HG03521 (cell line): ENCODE results near the gene SLC9B2.
"Not testable (repeated sequence)": the region's sequence is repeated elsewhere in the genome, so short reads cannot be mapped to it uniquely, and the experiment has no call there.

Experiments used
- ATAC-seq: cut with Tn5 transposase; IDR thresholded peaks from one replicate; pipeline ENCODE4 v1.9.1; 2021; ENCODE audit warnings: mild to moderate bottlenecking, moderate library complexity; ENCODE audit not compliant: unreplicated experiment

The SLC9B2 gene

DNA sequence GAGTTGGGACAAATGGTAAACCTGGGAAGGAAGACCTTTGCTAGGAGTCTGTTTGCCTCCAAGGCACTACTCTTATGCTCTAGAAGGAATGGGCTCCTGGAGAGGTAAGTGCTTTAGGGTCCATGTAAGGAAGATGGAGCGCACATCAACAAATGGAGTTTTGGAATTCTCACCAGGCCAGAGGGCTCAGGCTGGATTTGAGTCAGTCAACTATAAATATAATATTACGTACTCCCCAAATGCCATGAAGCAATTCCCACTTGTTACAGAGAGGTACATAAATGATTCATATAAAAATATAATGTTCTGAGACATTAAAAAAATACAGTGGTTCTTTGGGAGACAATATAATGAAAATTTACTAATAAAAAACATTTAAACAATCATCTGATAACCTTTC is 55.4 kb downstream of the SLC9B2 start:
- no peak for ATAC-seq

DNA sequence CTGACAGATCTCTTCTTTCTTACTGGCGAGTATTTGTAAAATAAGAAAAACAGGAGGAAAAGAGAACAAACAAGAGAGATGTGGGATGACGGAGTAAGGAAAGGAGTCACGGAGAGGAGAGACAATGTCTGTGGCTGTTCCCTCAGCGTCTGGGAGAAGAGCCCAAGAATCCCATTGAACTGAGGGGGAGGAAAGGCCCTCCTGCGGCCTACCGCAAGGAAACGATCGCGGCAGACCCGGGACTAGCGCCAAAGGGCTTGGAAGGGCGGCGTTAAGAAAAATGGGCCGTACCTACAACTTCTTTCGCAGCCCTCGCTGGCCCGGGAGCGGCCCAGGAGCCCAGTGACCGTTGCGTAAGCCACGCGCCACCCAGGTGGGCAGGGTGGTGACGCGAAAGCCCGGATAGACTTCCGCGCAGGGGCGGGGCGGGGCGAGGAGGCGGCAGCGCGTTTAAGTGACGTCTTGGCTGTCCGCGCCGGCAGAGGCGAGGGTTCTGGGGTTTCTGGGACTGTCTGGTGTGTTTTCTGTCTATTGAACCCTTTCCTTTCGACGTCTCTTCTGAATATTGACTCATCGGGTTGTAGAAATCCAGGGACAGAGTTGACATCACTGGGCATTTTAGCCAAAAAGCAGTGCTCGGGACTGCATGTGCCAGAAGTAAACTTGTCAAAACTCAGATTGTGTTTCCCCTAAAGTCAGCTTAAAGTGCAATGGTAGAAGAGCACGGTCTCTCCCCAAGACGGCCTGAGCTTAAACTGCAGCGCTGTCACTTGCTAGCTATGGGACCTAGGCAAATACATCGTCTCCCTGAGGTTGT is 57.0 kb downstream of the SLC9B2 start, which contains the start of gene SLC9B1:
Gene SLC9B1, minus strand, starts transcription at position 398 of the 817 bp plus-strand sequence. CDS start 27,994 bp downstream, outside the sequence.
- peak; percentile 99 for ATAC-seq

DNA sequence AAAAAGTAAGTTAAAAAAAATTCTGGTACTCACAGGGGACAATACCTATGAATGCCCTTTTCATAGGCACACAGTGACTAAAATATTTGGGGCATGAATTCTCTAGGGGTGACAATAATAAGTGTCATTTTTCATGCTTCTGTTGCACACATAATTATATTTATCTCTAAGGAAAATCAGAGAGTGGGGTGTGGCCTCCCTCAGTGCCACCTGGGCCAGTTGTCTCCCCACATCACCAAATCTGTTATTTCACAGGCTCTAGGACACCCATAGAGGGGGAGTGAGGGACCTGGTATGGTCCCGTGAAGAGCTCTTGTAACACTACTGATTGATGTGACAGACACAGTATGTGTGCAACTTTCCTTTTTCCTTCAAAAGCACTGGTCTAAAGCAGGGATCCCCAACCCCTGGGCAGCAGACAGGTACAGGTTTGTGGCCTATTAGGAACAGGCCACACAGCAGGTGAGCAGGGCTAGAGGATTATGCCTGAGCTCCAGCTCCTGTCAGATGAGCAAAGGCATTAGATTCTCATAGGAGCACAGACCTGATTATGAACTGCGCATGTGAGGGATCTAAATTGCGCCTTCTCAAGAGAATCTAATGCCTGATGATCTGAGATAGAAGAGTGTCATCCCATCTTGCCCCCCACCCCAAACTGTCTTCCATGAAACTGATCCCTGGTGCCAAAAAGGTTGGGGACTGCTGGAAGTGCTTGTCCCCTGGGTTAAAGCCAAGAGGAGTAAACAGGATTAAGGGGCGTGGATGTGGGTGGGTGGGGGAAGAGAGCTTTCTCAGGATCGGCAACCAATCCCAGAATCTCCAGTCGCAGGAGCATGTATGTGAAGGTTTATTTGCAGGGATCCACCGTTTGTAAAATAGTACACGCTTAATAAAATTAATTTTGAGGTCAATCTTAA is 57.9 kb downstream of the SLC9B2 start:
- no peak for ATAC-seq

DNA sequence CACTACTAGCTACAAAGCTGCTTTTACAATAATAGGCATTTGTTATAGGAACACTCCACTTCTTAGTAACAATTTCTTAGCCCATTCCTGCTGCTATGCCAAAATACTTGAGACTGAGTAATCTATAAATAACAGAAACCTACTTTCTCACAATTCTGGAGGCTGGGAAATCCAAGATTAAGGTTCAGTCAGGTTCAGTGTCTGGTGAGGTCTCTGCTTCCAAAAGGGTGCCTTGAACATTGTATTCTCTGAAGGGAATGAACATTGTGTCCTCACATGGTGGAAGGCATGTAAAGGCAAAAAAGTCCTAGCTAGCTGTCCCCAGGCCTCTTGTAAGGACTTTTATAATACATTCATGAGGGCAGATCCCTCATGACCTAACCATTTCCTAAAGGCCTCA is 64.0 kb downstream of the SLC9B2 start:
- no peak for ATAC-seq

DNA sequence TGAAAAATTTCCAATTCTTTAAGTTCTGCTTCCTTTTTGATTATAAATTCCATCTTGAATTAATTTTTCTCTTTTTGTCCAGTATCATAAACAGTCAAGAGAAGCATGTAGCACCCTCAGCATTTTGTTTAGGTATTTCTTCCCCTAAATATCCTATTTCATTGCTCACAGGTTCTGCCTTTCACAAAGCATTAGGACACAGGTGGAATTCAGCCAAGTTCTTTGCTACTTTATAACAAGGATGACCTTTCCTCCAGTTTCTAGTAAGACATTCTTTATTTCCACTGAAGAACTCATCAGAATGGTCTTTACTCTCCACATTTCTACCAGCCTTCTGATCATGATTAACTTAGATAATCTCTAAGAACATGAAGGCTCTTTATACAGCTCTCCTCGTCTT is 64.5 kb downstream of the SLC9B2 start:
- no peak for ATAC-seq

DNA sequence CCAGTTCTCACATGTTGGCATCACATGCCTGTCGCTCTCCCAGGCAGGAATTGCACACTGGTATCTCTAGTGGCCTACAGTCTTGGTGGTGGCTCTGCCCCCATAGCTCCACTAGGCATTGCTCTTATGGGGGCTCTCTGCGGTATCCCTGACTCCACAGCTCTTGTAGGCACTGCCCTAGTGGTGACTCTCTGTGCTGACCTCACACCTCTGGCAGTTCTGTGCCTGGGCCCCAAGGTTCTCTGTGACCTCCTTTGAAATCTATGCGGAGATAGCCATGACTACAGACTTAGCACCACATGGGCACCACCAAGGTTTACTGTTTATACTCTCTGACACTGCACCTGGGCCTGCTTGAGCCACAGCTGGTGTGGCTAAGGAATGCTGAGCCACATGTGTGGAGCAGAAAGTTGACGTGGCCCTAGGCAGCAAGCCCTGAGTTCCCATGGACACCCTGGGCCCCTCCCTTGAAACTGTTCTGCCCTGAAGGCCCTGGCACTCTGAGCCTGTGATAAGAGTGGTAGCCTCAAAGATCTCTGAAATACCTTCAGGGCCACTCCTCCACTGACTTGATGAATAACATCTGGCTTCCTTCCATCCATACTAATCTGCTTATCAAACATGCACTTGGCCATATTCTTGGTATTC is 65.1 kb downstream of the SLC9B2 start:
- no peak for ATAC-seq

DNA sequence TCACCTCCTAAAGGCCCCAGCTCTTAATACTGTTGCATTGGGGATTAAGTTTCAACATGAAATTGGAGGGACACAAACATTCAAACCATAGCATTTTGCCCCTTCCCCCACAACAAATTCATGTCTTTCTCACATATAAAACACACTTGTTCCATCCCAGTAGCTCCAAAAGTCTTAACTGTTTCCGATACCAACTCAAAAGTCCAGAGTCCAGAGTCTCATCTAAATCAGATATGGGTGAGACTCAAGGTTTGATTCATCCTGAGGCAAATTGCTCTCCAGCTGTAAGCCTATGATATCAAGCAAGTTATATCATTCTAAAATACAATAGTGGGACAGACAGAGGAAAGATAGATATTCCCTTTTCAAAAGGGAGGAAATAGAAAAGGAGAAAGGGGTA is 65.8 kb downstream of the SLC9B2 start:
- no peak for ATAC-seq

DNA sequence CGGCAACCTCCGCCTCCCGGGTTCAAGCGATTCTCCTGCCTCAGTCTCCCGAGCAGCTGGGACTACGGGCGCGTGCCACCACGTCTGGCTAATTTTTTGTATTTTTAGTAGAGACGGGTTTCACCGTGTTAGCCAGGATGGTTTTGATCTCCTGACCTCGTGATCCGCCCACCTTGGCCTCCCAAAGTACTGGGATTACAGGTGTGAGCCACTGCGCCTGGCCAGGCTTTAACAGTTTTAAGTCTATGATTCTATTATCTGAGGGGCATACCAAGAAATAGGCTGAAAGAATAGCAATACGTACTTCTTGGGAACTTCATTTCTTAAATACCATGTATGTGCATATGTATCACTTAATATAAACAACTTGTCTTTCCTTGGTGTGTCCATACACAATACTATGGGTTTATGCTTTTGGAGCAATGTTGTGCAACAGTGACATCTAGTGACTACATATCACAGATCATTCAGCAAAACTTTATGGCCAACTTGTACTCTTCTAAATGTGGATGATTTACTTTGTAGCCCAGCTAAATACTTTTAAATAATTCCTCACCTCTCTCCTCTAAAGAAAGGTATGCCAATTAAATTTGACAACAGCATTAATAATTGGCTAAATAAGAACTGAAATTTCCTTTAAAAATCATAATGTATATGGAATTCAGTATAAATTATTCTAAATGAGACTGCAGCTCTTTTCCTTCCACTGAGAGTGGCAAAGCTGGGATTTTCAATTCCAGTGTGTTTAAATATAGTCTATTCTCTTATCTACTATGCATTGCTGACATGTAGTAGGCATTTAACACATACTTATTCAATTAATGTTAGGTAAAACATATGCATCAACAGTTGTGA is 67.5 kb downstream of the SLC9B2 start:
- ATAC-seq: peak; percentile 75

DNA sequence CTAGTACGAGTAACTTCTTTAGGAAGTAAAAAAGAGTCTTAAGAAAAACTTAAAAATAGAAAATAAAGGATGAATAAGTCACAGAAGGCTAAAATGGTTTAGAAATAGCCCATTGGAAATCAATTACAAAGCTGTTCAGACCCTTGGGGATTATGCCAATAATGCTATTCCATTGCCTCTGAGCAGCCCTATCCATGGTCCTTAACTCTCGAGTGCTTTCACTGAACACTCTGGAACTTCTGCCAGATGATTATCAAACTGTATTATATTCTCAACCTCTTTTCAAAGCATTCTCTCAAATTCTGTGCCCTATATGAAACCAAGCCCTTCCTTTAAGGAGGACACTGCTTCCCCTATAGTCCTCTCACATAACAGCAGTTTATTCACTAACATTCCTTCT is 74.0 kb downstream of the SLC9B2 start:
- no peak for ATAC-seq

DNA sequence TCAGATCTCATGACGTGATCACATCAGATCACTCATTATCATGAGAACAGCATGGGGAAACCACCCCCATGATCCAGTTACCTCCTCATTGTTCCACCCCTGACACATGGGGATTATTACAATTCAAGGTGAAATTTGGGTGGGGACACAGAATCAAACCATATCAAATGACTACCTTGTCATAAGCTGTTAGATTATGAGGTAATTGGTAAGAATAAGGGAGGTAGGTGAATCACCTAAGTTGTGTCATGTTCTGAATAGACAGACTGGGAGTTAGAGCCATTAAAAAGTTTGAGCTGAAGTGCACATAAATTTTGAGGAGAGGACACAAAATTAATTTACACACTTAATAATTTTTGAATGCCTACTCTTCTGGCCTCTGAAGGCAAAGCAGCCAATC is 81.8 kb downstream of the SLC9B2 start:
- no peak for ATAC-seq

DNA sequence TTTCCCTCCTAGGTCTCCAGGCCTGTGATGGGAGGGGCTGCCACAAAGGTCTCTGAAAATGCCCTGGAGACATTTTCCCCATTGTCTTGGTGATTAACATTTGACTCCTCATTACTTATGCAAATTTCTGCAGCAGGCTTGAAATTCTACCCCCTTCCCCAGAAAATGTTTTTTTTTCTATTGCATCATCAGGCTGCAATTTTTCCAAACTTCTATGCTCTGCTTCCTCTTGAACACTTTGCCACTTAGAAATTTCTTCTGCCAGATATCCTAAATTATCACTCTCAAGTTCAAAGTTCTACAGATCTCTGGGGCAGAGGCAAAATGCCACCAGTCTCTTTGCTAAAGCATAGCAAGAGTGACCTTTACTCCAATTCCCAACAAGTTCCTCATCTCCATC is 82.6 kb downstream of the SLC9B2 start:
- ATAC-seq: not testable (repeated sequence)

DNA sequence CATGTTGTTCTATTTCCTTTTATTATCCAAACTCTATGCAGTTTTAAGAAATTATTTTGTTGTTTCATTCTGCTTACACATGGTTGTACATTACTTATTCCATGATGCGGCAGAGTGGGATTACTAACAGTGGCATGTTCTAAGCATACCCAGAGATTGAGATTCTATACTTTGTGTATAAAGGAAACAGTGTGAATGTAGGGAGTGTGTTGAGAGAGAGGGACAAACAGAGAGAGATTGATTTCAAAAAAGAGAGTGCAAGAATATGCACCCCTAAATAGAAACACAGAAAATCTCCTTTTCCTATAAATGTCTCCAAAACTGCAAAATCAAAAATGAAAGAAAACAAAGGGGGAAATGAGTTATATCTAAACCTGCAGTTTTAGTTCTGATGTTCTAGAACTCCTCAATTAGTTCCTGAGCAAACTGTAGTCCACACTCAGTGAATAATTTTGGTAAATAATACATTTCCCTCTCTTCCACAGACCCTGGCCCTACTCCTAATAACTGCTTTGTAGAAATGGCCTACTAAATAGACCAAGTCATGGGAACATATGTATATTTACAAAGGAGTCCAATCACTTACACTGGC is 88.0 kb downstream of the SLC9B2 start:
- ATAC-seq: no peak

DNA sequence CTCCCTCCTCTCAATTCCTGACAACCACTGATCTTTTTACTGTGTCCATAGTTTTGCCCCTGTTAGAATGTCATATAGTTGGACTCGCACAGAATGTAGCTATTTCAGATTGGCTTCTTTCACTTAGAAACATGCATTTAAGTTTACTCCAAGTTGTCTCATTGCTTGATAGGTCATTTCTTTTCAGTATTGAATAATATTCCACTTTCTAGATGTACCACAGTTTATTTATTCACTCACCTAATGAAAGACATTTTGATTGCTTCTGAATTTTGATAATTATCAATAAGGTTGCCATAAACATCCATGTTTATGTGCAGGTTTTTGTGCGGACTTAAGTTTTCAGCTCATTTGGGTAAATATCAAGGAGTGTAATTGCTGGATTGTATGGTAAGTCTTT is 95.6 kb downstream of the SLC9B2 start:
- ATAC-seq: no peak
